Naive thymus-derived CD4-positive, alpha-beta T cell (primary cell): Measurements from ENCODE around the gene LIN52. TPM values are rescaled to one million over a fixed set of nuclear protein-coding genes. Genes with fewer than 3 reads are reported as not detected.
A peak's percentile ranks its signal among the peaks of the same experiment; 100 is the strongest.

Source experiments
- ATAC-seq: fragments of 150-1000 bp; cut with Tn5 transposase; 2 replicates; pipeline ENCODE4 v1.10.0; 2021; ENCODE audit warnings: mild to moderate bottlenecking, moderate library complexity
- CTCF ChIA-PET: fragments of 350-600 bp; sonication (Branson Sonifier 250); formaldehyde crosslinking; loops from one replicate; lab custom pipeline; 2021; ENCODE audit warnings: antibody characterized with exemption; lab: Charles Lee
- POLR2A ChIA-PET: fragments of 350-600 bp; sonication (Branson Sonifier 250); formaldehyde crosslinking; loops from one replicate; lab custom pipeline; 2021; ENCODE audit warnings: antibody characterized with exemption, inconsistent platforms; lab: Charles Lee
- DNase-seq, 9 donors: peaks; one replicate each; pipeline versions ENCODE4 v3.0.0 to v3.0.0-alpha.2; 2020 to 2022; ENCODE audit warnings: mixed read lengths in 1 of 9
- H3K27ac ChIP-seq: one replicate; pipeline ENCODE4 v1.7.0; 2013; ENCODE audit warnings: mild to moderate bottlenecking, low read depth, low read length, moderate library complexity
- H3K27me3 ChIP-seq, 2 donors: one replicate each; pipeline ENCODE4 v1.7.0; 2013; ENCODE audit warnings: low read length in 2 of 2, mild to moderate bottlenecking in 2 of 2, moderate library complexity in 2 of 2; ENCODE audit not compliant: control insufficient read depth in 2 of 2, insufficient read depth in 2 of 2
- H3K36me3 ChIP-seq, 3 experiments: 1 replicate in 2 of 3; 2 replicates in 1 of 3; pipeline ENCODE4 v1.7.0; 2013; ENCODE audit warnings: low read length in 3 of 3, mild to moderate bottlenecking in 3 of 3, moderate library complexity in 1 of 3; ENCODE audit not compliant: insufficient read depth in 3 of 3, control insufficient read depth in 2 of 3
- H3K4me1 ChIP-seq, 2 donors: one replicate each; pipeline ENCODE4 v1.7.0; 2013; ENCODE audit warnings: low read length in 2 of 2, mild to moderate bottlenecking in 2 of 2, moderate library complexity in 1 of 2; ENCODE audit not compliant: control insufficient read depth in 2 of 2, insufficient read depth in 2 of 2
- H3K4me3 ChIP-seq: 2 replicates; pipeline ENCODE4 v1.7.0; 2013; ENCODE audit warnings: mild to moderate bottlenecking, low read length
- H3K9me3 ChIP-seq, 3 experiments: 1 replicate in 2 of 3; 2 replicates in 1 of 3; pipeline ENCODE4 v1.7.0; 2013; ENCODE audit warnings: low read length in 3 of 3; ENCODE audit not compliant: control insufficient read depth in 2 of 3
- H3K27ac Mint-ChIP-seq, 9 donors: one replicate each; pipeline ENCODE4 v1.8.0; 2020 to 2022; ENCODE audit warnings: mixed read lengths in 9 of 9, mild to moderate bottlenecking in 8 of 9, moderate library complexity in 5 of 9, inconsistent platforms in 2 of 9
- H3K27me3 Mint-ChIP-seq, 5 donors: one replicate each; pipeline ENCODE4 v1.8.0; 2021 to 2022; ENCODE audit warnings: mixed read lengths in 5 of 5, mild to moderate bottlenecking in 1 of 5
- H3K36me3 Mint-ChIP-seq, 5 donors: one replicate each; pipeline ENCODE4 v1.8.0; 2020 to 2022; ENCODE audit warnings: mixed read lengths in 5 of 5, mild to moderate bottlenecking in 3 of 5, inconsistent platforms in 1 of 5
- H3K4me1 Mint-ChIP-seq, 7 donors: one replicate each; pipeline ENCODE4 v1.8.0; 2020 to 2022; ENCODE audit warnings: mixed read lengths in 7 of 7, mild to moderate bottlenecking in 3 of 7, inconsistent platforms in 1 of 7
- H3K4me3 Mint-ChIP-seq, 10 donors: one replicate each; pipeline ENCODE4 v1.8.0; 2020 to 2022; ENCODE audit warnings: mild to moderate bottlenecking in 10 of 10, mixed read lengths in 10 of 10, moderate library complexity in 6 of 10, inconsistent platforms in 2 of 10
- H3K9me3 Mint-ChIP-seq, 11 donors: one replicate each; pipeline ENCODE4 v1.8.0; 2020 to 2022; ENCODE audit warnings: mixed read lengths in 11 of 11, mild to moderate bottlenecking in 4 of 11, inconsistent platforms in 1 of 11, moderate library complexity in 1 of 11
- intact Hi-C, 2 donors: fragments of 100-400 bp; cut with micrococcal nuclease; formaldehyde crosslinking; loops; one replicate each; pipeline ENCODE4 v1.15.1; 2023
- polyA plus RNA-seq, 2 donors: library from polyadenylated mRNA; unstranded; fragments of 300-500 nt; fragmentation: Illumina TruSeq; gene quantifications; one replicate each; pipeline ENCODE4 v1.2.3, GENCODE V29; 2021
- total RNA-seq, 6 experiments: library from RNA in 5 of 6; stranded (reverse) in 5 of 6; gene quantifications; 1 replicate in 5 of 6; 2 replicates in 1 of 6; pipeline ENCODE4 v1.2.3 and lab custom pipeline; 2021 to 2026

LIN52 gene
- total and polyA plus RNA-seq, 7 experiments from 2014 or later, result 6.6 to 16.3 (median 9.5) TPM

- Histone ChIP-seq H3K27me3 (no peaks in the 10 kb centered on the region), H3K9me3 (no peaks in the 10 kb centered on the region), H3K4me1 (no peaks in the 10 kb centered on the region), H3K27ac (no peak overlapping the region), H3K4me3 (no peak overlapping the region), H3K36me3 (peaks cover 0 to 7% (median 0%) of the 10 kb centered on the region in 3 experiments)
- CTCF ChIA-PET, result no interaction called here
- Mint-ChIP-seq H3K4me1 (peaks cover 0 to 18% (median 8%) of the 10 kb centered on the region in 7 donors), H3K27me3 (no peaks in the 10 kb centered on the region), H3K9me3 (peaks cover 0 to 1% (median 0%) of the 10 kb centered on the region in 11 donors), H3K4me3 (no peak overlapping the region), H3K36me3 (peaks cover 0 to 8% (median 4%) of the 10 kb centered on the region in 5 donors), H3K27ac (peak overlapping the region in 1 of 9 donors; percentile 51)
- POLR2A ChIA-PET, result interaction anchor here (0.6 kb wide), 2 partner anchors 163 to 657 kb away, joined by 3 read pairs; no protein-coding TSS in a partner anchor
- intact Hi-C loops, result no loop called here
- DNase-seq, result no peak
- ATAC-seq, result no peak
Observed at GRCh38 chr14:74077401-74077800, 7.4 kb upstream of the LIN52 start.

DNA sequence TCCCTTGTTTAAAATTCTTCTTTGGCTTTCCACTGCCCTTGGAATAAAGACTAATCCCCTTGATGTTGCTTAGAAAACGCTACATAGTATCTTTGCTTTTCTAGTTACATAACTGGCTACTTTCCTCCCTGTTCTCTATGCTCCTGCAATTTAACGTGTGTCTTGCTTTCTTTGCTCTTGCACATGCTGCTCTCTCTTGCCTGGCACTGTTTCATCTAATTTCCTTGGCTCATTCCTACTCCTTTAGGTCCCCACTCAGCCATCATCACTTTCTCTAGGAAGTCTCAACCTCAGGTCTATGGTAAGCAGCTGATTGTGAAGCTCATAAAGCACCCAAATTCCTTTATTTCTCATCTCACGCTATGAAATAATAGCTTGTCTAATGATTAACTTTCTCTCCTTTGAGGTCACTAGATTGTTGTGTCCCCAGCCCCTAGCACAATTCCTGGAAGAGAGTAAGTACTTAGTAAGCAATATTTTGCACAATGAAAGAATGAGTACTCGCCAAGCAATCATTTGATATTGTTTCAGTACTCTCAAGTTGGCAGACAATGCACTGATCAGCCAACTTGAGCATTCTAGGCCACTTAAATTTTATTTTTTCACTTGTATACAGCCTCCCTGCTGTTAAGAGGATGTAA is 3.8 kb upstream of the LIN52 start:
- DNase-seq (no peak), ATAC-seq (no peak)
- no peaks in the 10 kb centered on the region for H3K27me3 ChIP-seq
- no peaks in the 10 kb centered on the region for H3K9me3 ChIP-seq
- peaks cover 0 to 4% (median 0%) of the 10 kb centered on the region in 11 donors for H3K9me3 Mint-ChIP-seq
- H3K27ac ChIP-seq, result no peak overlapping the region
- intact Hi-C loops, result loop anchor here in 1 of 2 donors (10.0 kb wide), 4 partner anchors 326 to 1904 kb away; partner anchors contain the start of genes IFT43, TGFB3 and TMED10
- H3K4me1 Mint-ChIP-seq, result peaks cover 16 to 51% (median 28%) of the 10 kb centered on the region in 7 donors
- peaks cover 8 to 14% of the 10 kb centered on the region in 2 donors for H3K4me1 ChIP-seq
- no peak overlapping the region for H3K4me3 Mint-ChIP-seq
- POLR2A ChIA-PET, result no interaction called here
- CTCF ChIA-PET, result interaction anchor here (0.6 kb wide), 1 partner anchor 191 kb away, joined by 3 read pairs; no protein-coding TSS in a partner anchor
- H3K36me3 Mint-ChIP-seq, result peaks cover 0 to 8% (median 0%) of the 10 kb centered on the region in 5 donors
- no peaks in the 10 kb centered on the region for H3K36me3 ChIP-seq
- H3K4me3 ChIP-seq, result no peak overlapping the region
- H3K27ac Mint-ChIP-seq, result no peak overlapping the region
- peaks cover 0 to 4% (median 0%) of the 10 kb centered on the region in 5 donors for H3K27me3 Mint-ChIP-seq

DNA sequence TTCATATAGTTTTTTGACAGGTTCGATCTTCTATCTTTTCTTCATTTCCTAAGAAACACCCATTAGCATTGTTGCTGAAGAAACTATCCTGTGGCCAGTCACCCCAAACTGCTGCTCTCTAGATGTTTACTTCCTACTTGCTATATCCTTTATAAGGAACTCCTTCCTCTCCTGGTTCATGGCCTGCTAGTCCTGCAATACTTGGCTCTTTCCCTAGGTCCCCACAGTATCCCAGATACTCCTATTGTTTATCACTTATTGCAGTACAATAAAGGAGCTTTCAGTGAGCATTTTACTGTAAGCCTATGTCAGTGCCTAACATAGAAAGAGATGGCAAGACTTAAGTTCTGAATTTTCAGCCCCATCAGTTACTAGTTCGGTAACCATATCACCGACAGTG is 3.3 kb upstream of the LIN52 start:
- no peaks in the 10 kb centered on the region for H3K9me3 ChIP-seq
- no peak overlapping the region for H3K4me3 ChIP-seq
- intact Hi-C loops, result loop anchor here in 1 of 2 donors (10.0 kb wide), 4 partner anchors 327 to 1903 kb away; partner anchors contain the start of genes IFT43, TGFB3 and TMED10
- no peaks in the 10 kb centered on the region for H3K27me3 ChIP-seq
- ATAC-seq (no peak), DNase-seq (no peak)
- Mint-ChIP-seq H3K9me3 (peaks cover 0 to 4% (median 0%) of the 10 kb centered on the region in 11 donors), H3K27me3 (peaks cover 0 to 4% (median 0%) of the 10 kb centered on the region in 5 donors), H3K4me1 (peaks cover 19 to 53% (median 32%) of the 10 kb centered on the region in 7 donors), H3K4me3 (no peak overlapping the region), H3K36me3 (peaks cover 0 to 8% (median 0%) of the 10 kb centered on the region in 5 donors), H3K27ac (no peak overlapping the region)
- ChIA-PET CTCF (no interaction called here), POLR2A (no interaction called here)
- H3K4me1 ChIP-seq, result peaks cover 10 to 16% of the 10 kb centered on the region in 2 donors
- no peak overlapping the region for H3K27ac ChIP-seq
- H3K36me3 ChIP-seq, result no peaks in the 10 kb centered on the region

GRCh38 chr14:74083161-74083560 is 1.6 kb upstream of the LIN52 start:
- H3K4me3 Mint-ChIP-seq, result peak overlapping the region; percentile 89 to 100 (median 96)
- ATAC-seq (no peak), DNase-seq (no peak)
- H3K27ac Mint-ChIP-seq, result peak overlapping the region in 5 of 9 donors; percentile 47 to 99 (median 91)
- H3K4me1 ChIP-seq, result peaks cover 10 to 16% of the 10 kb centered on the region in 2 donors
- ChIA-PET POLR2A (interaction anchor here (1.0 kb wide), 1 partner anchor 112 kb away, joined by 3 read pairs; no protein-coding TSS in a partner anchor), CTCF (no interaction called here)
- H3K27me3 ChIP-seq, result no peaks in the 10 kb centered on the region
- peaks cover 19 to 54% (median 36%) of the 10 kb centered on the region in 7 donors for H3K4me1 Mint-ChIP-seq
- peaks cover 0 to 2% (median 0%) of the 10 kb centered on the region in 5 donors for H3K36me3 Mint-ChIP-seq
- no peaks in the 10 kb centered on the region for H3K9me3 ChIP-seq
- intact Hi-C loops, result loop anchor here in 1 of 2 donors (10.0 kb wide), 4 partner anchors 328 to 1902 kb away; partner anchors contain the start of genes IFT43, TGFB3 and TMED10
- no peak overlapping the region for H3K4me3 ChIP-seq
- H3K36me3 ChIP-seq, result no peaks in the 10 kb centered on the region
- H3K9me3 Mint-ChIP-seq, result peaks cover 0 to 4% (median 0%) of the 10 kb centered on the region in 11 donors
- peaks cover 0 to 4% (median 0%) of the 10 kb centered on the region in 5 donors for H3K27me3 Mint-ChIP-seq
- H3K27ac ChIP-seq, result peak overlapping the region; percentile 73

GRCh38 chr14:74083784-74084276 is 926 bp upstream of the LIN52 start:
- DNase-seq, result no peak
- Histone ChIP-seq H3K27me3 (no peaks in the 10 kb centered on the region), H3K4me3 (peak overlapping the region; percentile 74), H3K36me3 (no peaks in the 10 kb centered on the region), H3K27ac (peak overlapping the region; percentile 73), H3K4me1 (peaks cover 10 to 16% of the 10 kb centered on the region in 2 donors), H3K9me3 (no peaks in the 10 kb centered on the region)
- peak overlapping the region; percentile 90 to 99 (median 94) for H3K27ac Mint-ChIP-seq
- no peak for ATAC-seq
- peaks cover 0 to 4% (median 0%) of the 10 kb centered on the region in 5 donors for H3K27me3 Mint-ChIP-seq
- peaks cover 0 to 4% (median 0%) of the 10 kb centered on the region in 11 donors for H3K9me3 Mint-ChIP-seq
- peaks cover 0 to 4% (median 2%) of the 10 kb centered on the region in 5 donors for H3K36me3 Mint-ChIP-seq
- intact Hi-C loops, result loop anchor here (1.0 to 10.0 kb wide), 23 partner anchors 65 to 1901 kb away; partner anchors contain the start of genes BBOF1 (in 2 of the 2), COQ6 (in 2 of the 2), DCAF4 (in 2 of the 2) and ENTPD5 (in 2 of the 2)
- peak overlapping the region; percentile 89 to 100 (median 96) for H3K4me3 Mint-ChIP-seq
- H3K4me1 Mint-ChIP-seq, result peaks cover 20 to 57% (median 40%) of the 10 kb centered on the region in 7 donors
- POLR2A ChIA-PET, result interaction anchor here (0.6 to 1.1 kb wide), 4 partner anchors 9 to 802 kb away, joined by 3 read pairs; partner anchors contain the start of gene ZNF410
- CTCF ChIA-PET, result interaction anchor here (0.7 kb wide), 1 partner anchor 396 kb away, joined by 3 read pairs; no protein-coding TSS in a partner anchor

DNA sequence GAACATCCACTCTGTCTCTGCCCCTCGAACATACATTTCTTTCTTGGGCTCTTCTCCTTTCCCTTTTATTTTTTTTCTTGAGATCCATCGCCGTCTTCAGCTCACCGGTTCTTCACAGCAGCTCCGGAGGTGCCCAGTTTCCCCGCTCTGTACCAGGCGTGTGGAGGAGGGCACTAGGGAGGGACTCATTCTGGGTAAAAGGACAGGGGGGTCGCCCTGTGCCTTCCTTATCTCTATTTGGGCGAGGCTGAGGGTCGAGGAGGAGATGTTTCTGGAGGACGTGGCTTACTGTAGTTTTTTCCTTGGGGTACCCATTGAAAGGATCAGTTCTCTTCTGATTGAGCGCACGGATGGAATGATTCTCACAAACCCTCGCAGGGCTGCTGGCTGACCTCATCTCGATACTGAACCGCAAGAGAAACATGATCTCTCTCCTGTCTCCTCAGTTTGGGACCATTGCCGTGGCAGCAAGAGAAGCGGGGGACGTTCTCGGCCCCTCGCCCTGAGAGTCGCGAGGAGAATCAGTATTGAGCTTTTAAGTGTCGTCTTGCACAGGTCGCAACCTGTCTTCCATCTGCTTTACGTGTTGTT is 386 bp downstream of the LIN52 start:
- CTCF ChIA-PET, result no interaction called here
- H3K4me1 Mint-ChIP-seq, result peaks cover 23 to 62% (median 44%) of the 10 kb centered on the region in 7 donors

More for the DNA sequence above, 386 bp downstream of the LIN52 start:
- Mint-ChIP-seq H3K9me3 (peaks cover 0 to 4% (median 0%) of the 10 kb centered on the region in 11 donors), H3K27ac (peak overlapping the region; percentile 90 to 99 (median 94)), H3K4me3 (peak overlapping the region; percentile 89 to 100 (median 96)), H3K27me3 (peaks cover 0 to 4% (median 0%) of the 10 kb centered on the region in 5 donors), H3K36me3 (peaks cover 0 to 9% (median 3%) of the 10 kb centered on the region in 5 donors)
- DNase-seq (no peak), ATAC-seq (peak; percentile 1)
- H3K27me3 ChIP-seq, result no peaks in the 10 kb centered on the region
- peak overlapping the region; percentile 78 for H3K4me3 ChIP-seq
- intact Hi-C loops, result loop anchor here (2.0 to 10.0 kb wide), 8 partner anchors 198 to 1900 kb away; partner anchors contain the start of genes DCAF4 (in 1 of the 2), IFT43 (in 1 of the 2), PSEN1 (in 1 of the 2) and RIOX1 (in 1 of the 2)
- peak overlapping the region; percentile 77 for H3K27ac ChIP-seq
- H3K4me1 ChIP-seq, result peaks cover 10 to 16% of the 10 kb centered on the region in 2 donors
- POLR2A ChIA-PET, result no interaction called here
- no peaks in the 10 kb centered on the region for H3K9me3 ChIP-seq
- H3K36me3 ChIP-seq, result no peaks in the 10 kb centered on the region
